GM21390 (cell line): Measurements from ENCODE around the gene RASAL2.
"Not testable (repeated sequence)": the region's sequence is repeated elsewhere in the genome, so short reads cannot be mapped to it uniquely, and the experiment has no call there.

ENCODE experiments used
- ATAC-seq: cut with Tn5 transposase; IDR thresholded peaks from one replicate; pipeline ENCODE4 v1.9.1; 2021; ENCODE audit not compliant: unreplicated experiment

The RASAL2 gene

DNA sequence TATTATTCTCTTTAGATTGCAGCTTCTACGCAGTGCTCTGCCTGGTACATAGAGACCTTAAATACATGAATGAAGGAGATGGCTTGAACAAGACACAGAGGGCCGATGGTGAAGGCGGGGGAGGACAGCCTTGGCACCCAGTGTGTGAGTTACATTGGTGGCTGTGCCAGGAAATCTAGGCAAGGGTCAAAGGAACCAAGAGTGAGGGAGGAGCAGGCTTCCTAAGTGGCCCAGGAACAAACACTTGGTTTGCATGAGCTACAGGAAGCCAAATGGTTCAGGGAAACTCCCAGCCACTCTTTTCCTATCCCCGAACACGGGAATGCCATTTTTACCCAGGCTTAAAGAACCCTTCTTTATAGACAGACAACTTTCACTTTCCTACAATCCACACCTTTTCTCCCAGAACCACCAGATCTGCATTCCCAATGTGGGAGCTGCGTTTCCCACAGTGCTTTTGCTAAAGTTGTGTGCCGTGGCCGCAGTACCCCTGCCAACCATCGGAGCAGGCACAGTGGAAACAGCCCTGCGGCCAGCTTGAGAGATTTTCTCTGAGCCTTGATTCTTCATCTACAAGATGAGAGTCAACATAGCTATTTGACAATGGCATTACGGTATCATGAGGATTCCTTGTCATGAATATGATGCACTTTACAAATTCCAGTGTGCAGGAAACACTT is 406.3 kb downstream of the RASAL2 start:
- no peak for ATAC-seq

DNA sequence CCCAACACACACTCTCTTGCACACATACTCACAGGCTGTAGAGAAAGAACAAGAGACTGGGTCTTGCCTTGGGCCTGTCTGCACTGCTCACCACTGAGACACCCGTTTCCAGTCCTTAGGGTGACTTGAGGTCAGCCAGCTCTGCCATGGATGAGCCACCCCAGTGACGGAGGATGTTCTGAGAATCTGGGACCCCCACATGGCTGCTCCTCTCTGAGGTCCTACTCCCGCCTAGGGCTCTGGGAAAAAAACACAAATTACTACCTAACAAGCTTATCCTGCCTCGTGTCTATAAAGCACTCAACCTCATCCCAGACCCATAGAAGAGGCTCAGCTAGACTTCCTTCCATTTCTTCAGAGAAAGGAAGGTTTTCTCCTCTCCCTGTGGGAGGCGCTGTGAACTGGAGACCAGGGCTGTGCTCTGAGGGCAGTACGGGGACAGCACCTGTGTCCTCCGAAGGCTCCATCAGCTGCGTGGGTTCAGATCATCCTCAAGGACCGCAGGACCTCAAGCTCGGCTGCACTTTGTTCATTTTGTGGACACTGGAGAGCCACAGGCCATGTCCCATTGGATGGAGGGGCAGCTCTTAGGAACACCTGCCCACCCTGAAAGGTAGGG is 407.1 kb downstream of the RASAL2 start:
- no peak for ATAC-seq

DNA sequence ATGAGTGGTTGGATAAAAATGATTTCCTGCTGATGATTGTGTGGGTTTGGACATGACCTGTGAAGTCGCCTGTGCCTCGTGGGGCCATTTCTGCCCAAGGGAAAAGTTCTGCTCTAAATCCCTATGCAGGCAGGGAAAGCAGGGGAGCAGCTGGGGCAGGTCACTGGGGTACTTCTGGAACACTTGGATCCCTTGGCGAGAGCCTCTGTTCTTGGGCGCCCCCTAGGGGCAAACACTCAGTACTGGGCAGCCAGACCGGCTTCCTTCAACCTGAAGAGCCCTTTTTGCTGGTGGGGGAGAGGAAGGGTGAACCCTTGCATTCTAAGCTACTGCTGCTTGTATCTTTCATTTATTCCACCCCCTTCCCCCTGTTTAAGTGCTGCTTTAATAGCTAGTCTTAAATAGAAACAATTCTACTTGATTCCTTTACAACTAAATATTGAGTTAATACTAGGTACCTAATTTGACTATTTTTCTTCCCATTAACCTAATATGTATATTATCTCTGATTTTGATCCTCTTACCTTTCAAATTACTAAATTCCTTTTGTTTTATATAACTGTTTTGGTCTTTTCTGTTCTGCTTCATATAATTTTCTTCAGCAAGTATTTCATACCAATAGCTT is 407.9 kb downstream of the RASAL2 start:
- ATAC-seq: peak; percentile 90

DNA sequence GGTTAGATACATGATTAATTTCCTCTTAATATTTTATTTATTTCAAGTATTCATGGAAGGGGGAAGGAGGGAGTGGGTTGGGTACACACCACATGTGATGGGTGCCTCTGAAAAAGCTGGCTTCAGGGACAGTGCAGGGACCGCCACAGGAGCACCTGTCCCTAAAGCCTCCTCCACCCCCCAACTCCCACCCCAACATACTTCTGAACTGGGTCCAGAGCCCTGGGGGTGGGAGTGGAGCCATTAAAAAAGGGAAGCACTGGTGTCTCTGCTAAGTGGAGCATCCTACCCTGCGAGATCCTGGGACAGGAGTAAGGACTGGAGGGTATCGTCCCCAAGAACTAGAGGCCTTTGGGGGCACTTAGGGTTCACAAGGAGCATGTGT is 408.4 kb downstream of the RASAL2 start:
- no peak for ATAC-seq

DNA sequence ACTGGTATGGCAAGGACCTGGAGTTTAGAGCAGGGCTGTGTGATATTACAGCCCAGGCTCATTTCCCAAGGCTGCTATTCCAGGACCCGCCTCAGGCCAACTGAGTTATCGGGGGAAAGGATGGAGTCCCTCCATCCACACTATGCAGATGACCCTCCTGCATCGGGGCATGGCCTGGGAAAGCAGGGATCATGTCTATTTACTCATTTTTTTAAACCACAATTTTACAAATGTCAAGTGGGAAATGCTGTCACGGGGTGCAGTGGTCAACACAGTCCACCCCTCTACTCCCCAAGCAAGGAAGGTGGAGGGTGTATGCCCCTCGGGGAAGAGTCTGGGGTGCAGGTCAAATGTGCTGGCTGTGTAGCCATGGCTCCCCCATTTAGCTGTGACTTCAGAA is 409.0 kb downstream of the RASAL2 start:
- ATAC-seq: no peak

DNA sequence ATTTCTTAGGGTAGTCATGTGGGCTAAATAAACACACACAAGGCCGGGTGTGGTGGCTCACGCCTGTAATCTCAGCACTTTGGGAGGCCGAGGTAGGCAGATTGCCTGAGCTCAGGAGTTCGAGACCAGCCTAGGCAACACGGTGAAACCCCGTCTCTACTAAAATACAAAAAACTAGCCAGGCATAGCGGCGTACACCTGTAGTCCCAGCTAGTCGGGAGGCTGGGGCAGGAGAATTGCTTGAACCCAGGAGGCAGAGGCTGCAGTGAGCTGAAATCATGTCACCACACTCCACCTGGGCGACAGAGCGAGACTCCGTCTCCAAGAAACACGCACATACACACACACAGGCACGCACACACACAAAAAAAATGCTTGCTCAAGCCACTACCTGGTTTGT is 409.4 kb downstream of the RASAL2 start:
- ATAC-seq: not testable (repeated sequence)

DNA sequence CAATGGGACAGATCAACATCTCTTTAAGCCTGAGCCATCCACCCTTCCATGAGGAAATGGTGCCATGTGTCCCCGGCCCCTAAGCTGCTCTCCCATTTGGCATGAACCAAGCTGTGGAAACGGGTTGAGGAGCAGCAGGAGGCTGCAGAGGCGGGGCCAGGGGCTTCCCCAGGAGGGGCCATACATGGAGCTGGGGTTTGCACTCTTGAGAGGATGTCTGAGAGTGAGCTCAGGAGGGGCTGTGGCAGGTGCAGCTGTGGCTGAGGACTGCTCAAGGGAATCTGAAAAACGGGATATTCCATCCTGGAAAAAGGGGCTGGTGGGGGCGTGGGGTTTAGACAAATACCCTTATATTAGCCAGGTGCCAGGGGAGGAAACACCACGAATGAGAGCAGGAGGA is 409.9 kb downstream of the RASAL2 start:
- ATAC-seq: no peak

DNA sequence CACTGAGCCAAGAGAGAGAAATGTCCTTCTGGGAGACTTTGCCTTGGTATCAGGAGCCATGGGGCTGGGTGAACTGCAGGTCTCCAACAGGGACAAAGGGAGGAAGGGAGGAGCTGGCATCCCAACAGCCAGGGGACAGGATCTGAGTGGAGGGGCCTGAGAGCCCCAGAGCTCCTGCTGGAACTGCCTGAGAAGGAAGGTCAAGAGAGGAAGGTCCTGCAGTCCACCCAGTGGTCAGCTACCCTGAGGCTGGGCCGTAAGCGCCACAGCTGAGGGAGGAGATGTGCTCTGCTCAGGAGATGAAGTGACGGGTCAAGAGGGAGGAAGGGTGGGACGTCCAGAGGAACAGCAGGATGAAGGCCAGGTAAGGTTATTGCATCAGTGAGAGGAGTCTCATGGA is 410.4 kb downstream of the RASAL2 start:
- no peak for ATAC-seq

DNA sequence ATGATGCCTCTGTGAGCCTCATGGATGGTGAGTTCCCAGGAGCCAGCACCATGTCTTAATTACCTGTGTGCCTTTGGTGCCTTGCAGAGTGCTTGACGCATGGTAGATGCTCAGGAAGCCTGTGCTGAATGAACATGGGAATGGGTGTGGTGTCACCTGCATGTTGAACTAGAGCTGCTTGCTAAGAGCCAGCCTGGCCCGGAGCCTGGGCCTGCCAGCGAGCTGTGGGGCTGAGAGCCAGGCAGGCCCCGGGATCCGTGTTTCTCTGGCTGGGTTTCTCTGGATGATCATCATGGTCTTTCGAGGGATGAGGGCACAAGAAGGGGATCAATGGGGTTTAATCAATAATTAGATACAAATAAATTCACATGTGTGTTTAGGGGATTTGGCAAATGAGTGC is 412.3 kb downstream of the RASAL2 start:
- no peak for ATAC-seq

DNA sequence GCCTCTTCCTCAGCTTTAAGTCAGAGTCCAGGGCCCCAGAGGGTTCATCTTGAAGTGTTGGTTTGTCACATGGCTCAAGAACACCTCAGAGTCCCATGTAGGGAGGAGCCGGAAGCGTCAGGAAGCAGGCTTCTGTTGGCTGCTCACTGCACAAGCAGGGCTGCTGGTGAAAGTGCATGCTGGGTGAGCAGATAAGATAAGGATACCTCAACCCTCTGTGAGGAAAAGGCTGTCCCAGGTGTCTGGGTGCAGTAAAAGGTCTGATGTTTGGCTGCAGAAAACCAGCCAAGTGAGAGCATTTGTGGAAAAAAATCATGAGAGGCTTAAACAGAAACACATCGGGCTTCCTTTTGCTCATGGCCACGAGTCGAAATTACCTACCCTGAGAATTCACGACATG is 412.8 kb downstream of the RASAL2 start:
- ATAC-seq: no peak

DNA sequence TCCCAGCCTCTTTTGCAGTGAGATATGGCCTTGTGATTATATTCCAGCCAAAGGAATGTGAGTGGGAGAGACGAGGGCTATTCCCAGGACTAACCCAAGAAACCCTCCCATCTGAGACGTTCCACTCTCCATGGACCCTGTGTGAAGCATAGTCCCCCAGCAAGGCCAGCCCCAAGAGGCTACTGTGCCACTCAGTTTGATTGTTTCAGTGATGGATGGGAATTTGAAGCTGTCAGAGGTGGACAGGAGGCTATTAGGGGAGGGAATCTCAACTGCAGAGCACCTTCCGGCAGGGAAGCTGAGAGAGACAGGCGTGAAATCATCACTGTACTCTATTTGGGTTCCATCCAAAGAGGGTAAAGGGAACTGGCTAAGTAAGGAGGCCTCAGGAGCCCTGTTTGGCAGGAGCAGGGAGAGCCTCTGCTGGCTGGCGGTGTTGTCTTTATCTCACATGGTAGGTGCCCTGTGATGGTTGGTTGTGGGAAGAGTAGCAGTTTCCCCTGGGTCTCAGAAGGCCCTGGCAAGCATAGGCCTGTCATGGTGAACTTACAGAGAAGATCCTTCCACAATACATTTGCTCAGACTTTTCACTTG is 415.6 kb downstream of the RASAL2 start:
- no peak for ATAC-seq

DNA sequence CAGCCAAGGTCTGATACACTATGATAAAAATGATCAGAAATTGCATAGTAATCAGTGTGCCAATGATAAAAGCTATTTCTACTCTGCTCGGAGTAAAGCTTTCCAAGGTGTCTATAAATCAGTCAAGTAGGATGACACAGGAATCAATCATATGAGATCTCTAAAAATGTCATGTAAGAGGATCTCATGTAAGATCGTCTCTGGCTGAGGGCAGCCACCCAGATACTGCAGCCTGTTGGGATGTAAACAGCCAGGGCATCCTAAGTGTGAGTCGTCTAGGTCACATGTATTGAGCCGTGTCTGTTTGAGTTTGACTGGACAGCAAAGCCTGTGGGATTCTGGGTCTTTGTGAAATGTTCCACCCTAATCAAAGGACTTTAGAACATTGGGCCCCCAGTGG is 416.3 kb downstream of the RASAL2 start:
- no peak for ATAC-seq

DNA sequence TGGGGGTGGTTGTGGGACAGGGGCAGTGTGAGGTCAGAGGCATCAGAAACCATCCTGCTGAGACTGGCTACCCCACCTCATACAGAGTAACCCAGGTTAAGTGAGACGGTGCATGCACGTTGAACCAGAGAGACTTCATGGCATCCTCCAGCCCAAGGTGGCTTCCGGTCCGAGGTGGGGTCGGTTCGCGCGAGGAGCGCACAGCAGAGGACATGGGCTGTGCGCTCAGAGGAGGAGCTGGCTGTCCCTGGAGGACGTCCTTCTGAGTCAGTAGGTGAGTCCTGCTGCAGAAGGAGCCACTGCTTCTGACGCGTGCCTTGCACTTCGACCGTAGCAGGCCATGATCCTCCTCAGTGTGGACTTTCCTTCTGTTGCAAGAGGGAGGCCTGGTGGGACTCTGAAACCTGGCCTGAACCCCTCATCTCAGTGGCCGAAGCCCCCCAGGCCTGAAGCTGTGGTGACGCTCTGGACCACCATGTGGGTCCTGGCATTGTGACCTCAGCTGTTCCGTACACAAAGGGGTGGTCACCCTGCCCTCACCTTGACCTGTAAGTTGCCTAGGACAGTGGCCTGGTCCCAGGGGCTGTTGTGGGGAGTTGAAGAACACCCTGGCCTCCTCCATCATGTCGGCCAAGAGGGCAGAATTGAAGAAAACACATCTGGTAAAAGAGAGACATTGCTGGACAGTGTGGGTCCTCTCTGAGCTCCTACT is 418.8 kb downstream of the RASAL2 start, which contains the start of gene TEX35:
TSS of gene TEX35 (plus strand) at position 544 of the 712 bp plus-strand sequence. CDS start at position 624, 80 bp downstream.
- ATAC-seq: no peak

DNA sequence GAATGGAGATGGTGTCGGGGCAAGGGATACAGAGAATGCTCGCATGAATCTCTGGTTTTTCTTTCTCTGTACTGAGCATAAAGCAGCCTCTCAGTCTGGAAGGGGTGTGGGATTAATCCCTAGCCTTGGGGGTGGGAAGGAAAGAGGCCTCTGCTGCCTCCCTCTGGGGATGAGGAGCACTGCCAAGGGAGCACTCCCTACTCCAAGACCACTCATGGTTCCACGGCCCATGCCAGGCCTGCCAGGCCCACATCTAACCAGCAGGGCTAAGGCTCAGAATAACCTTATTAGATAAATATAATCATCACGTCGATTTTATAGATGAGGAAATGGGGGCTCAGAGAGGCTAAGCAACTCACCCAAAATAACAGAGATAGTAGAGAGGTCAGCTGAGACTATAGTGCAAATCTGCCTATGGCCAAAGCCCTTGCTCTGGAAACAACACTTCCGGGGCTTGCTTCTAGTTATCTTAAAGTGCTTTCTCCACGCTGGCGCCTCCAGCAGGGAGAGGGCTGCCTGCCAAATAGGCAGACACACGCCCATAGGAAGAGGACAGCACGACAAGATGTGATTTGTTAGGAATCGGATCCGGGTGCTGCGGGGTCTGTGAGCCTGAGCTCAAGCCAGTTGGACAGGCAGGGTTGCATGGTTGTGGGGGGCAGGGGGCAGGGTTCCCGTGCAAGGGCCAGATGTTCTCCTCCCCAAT is 419.5 kb downstream of the RASAL2 start:
- no peak for ATAC-seq

DNA sequence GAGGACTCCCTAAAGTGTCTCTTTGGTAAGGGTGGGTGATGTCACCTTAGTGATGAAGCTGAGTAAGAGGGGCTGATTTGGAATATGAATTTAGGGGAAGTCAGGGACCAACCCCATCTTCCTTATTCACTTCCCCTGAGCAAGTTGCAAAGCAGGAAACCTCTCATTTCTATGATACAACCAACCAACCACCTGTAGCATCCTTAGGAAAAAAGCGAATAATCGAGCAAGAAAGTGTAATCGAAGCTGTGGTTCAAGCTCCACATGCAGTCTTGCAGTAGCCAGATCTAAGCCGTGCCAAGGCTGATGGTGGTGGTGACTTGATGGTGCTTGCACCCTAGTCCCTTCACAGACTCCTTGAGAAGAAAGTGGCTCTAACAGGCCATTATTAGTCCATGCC is 422.2 kb downstream of the RASAL2 start:
- no peak for ATAC-seq

DNA sequence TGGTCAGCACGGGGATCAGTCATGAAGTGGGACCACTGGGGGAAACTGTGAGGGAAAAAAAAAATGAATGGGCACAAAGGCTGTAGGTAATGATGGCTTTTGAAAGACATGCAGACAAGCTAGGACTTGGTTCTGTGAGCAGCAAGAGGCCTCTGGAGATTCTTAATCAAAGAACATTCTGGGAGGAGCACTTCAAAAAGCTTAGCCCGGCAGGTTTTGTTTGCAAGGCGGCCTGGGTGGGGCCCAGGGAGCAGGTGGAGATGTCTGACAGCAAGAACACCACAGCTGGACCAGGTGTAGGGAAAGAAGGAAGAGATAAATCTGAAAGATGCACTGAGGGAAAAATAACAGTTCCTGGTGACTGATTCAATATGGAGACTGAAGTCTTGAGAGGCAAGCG is 425.0 kb downstream of the RASAL2 start:
- no peak for ATAC-seq

DNA sequence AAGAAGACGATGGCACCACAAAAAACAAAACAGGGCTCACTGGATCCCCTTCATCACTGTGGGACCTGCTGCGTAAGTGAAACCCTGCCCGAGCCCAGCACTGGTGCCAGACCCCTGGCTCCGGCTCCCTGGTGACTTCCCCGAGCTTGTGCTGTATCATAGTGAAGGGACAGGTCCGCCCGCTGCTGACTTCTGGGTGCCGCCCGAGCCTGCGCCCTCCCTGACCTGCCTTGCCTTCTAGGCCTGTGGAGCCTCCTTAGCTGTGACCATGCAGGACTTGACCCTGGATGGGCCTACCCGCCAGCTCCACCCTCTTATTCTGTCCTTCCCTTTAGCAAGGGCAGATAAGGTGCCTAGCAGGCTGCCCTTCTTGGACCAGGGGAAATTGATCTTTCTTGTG is 426.9 kb downstream of the RASAL2 start:
- ATAC-seq: no peak

DNA sequence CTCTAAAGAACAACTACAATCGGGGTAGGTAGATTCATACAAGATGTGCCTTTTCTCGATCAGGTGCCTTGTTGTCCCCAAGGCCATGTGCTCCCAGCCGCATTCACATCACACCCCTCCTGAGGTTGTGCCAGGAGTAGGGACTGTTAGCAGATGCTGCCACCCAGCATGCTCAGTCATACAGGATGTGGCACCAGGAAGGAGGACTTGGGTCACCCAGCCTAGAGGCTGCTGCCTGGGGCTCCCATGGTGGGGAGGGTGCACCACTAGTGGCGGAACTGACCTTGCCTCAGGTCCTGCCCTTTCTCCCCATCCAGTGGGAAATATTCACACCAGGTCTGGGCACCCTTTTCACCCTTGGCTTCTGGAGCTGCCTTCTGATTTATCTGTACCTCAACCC is 427.3 kb downstream of the RASAL2 start:
- ATAC-seq: no peak

DNA sequence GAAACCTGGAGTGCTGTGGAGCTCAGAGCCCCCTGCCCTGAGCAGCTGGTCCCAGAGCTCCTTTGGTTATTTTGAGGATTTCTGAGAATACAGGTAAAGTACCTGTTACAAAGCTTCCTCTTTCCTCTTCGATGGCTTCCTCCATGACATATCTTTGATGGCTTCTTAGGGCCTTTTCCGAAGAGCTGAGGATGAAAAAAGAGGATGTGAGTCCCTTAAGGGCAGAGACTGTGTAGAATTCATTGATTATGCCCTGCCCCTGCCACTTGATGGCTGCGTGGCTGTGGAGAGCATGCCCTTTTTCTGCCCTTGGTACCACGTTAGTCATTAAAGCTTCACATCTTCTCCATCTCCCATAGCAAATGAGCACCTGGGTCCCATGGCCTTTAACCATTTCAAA is 433.2 kb downstream of the RASAL2 start:
- ATAC-seq: no peak

DNA sequence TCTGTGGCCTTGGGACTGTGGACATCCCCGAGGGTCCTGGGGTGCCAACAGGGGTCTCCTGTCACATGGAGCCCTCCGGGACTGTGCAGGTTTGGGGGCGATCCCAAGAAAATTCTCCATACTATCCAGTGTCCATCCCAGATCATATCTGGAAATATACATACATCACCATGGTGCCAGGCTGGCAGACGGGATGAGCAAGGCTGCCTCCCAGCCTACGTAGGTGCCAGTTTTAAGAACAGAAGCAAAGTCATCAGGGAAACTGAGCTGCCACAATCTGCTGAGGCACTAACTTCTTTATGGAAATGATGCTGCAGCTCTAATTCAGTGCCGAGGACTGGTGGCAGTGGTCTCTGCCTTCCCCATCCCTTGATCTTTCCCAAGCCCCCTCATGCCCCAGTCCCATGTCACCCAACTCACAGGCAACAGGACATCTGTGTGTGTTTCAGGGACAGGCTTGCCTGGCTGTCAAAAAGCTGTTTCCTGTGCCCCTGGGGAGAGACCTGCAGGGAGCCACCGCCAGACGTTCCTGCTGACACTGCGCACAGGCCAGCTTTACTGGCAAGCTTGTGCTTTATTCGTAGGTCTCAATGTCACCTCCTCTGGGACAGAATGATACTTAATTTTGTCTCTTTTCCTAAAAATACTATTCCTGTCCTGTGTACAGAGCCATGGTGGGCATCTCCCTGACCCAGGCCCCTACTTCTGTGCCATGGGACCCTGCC is 434.5 kb downstream of the RASAL2 start:
- ATAC-seq: no peak
